ENCODE results near the gene CACNA1A. TPM values are rescaled to one million over a fixed set of nuclear protein-coding genes. Genes with fewer than 3 reads are reported as not detected.
A peak's percentile ranks its signal among the peaks of the same experiment; 100 is the strongest.

The CACNA1A gene
- total RNA-seq, 6 experiments from 2014 or later: 0.11 TPM; not detected in 5

DNA sequence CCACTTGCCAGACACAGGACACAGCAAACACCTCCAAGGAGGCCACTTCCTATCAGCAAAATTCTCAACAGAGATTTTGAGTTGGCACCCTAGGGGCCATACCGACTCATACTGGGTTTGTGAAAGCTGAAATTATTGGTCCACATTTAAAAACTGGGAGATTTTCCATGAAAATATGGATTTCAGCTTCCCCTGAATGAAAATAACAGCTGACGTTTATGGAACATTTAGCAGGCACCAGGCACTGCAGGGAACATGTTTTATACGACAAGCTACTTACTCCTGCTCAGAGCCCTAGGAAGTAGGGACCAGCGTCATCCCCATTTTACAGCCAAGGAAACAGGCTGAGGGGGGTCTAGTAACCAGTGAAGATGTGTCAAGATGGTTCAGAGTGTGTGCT is 186.8 kb downstream of the CACNA1A start:
- WGBS (ENCODE audit: insufficient coverage, low coverage, low lambda C conversion rate, missing lambda C conversion rate): 47% methylated on average over 4 of the region's 4 CpGs
- Histone ChIP-seq H3K27ac (no peak overlapping the region), H3K27me3 (no peaks in the 10 kb centered on the region), H3K4me3 (no peak overlapping the region), H3K36me3 (no peaks in the 10 kb centered on the region), H3K4me1 (no peaks in the 10 kb centered on the region), H3K9me3 (no peaks in the 10 kb centered on the region)
- DNase-seq: no peak
- no peak for ATAC-seq
- intact Hi-C loops (cut with DNase I): no loop called here
- no peak for TF ChIP-seq POLR2A (IDR thresholded peaks at IDR 0.05)
- TF ChIP-seq, protein P1, sequence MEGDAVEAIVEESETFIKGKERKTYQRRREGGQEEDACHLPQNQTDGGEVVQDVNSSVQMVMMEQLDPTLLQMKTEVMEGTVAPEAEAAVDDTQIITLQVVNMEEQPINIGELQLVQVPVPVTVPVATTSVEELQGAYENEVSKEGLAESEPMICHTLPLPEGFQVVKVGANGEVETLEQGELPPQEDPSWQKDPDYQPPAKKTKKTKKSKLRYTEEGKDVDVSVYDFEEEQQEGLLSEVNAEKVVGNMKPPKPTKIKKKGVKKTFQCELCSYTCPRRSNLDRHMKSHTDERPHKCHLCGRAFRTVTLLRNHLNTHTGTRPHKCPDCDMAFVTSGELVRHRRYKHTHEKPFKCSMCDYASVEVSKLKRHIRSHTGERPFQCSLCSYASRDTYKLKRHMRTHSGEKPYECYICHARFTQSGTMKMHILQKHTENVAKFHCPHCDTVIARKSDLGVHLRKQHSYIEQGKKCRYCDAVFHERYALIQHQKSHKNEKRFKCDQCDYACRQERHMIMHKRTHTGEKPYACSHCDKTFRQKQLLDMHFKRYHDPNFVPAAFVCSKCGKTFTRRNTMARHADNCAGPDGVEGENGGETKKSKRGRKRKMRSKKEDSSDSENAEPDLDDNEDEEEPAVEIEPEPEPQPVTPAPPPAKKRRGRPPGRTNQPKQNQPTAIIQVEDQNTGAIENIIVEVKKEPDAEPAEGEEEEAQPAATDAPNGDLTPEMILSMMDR (IDR thresholded peaks at IDR 0.05): no peak

DNA sequence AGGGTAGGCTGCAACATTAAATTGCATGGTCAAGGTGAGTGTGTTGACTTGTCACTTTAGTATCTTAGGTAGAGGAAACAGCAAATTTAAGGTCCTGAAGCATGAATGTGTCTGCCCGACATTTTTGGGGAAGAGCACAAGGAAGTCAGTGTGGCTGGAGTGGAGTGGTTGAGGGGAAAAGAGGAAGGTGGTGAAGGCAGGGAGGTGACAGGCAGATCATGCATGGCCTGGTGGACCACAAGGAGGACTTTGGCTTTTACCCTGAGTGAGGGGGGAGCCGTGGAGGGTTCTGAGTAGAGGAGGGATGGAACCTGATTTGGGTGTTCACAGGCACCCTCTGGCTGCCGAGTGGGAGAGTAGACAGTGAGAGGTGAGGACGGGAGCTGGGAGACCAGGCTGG is 188.1 kb downstream of the CACNA1A start:
- 43% methylated on average over 4 of the region's 4 CpGs for WGBS (ENCODE audit: insufficient coverage, low coverage, low lambda C conversion rate, missing lambda C conversion rate)
- intact Hi-C loops (cut with DNase I): no loop called here
- Histone ChIP-seq H3K27me3 (no peaks in the 10 kb centered on the region), H3K27ac (no peak overlapping the region), H3K9me3 (no peaks in the 10 kb centered on the region), H3K4me1 (no peaks in the 10 kb centered on the region), H3K36me3 (no peaks in the 10 kb centered on the region), H3K4me3 (no peak overlapping the region)
- ATAC-seq (no peak), DNase-seq (no peak)
- TF ChIP-seq, protein P1 (IDR thresholded peaks at IDR 0.05): no peak
- no peak for TF ChIP-seq POLR2A (IDR thresholded peaks at IDR 0.05)

DNA sequence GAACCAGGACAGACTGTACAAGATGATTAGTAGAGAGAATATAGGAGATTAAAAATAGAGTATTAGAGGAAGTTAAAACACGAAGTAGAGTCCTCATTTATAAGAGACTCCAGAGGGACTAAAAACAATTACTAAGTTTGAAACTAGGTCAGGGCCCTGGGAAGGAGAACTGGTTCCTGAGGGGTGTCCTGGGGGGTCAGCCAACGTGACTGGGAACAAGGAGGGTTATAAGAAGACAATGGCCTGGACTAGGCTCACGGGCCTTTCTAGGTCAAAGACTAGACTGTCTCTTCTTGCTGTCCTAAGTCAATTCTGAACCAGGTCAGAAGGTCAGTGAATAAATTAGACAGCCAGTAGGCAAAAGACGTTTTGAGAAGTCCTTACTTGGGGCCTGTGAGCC is 190.8 kb downstream of the CACNA1A start:
- WGBS (ENCODE audit: insufficient coverage, low coverage, low lambda C conversion rate, missing lambda C conversion rate): 14% methylated on average over 4 of the region's 4 CpGs
- Histone ChIP-seq H3K36me3 (no peaks in the 10 kb centered on the region), H3K27me3 (no peaks in the 10 kb centered on the region), H3K4me1 (no peaks in the 10 kb centered on the region), H3K27ac (no peak overlapping the region), H3K4me3 (no peak overlapping the region), H3K9me3 (no peaks in the 10 kb centered on the region)
- no peak for TF ChIP-seq POLR2A (IDR thresholded peaks at IDR 0.05)
- TF ChIP-seq, protein P1 (IDR thresholded peaks at IDR 0.05): no peak
- intact Hi-C loops (cut with DNase I): no loop called here
- ATAC-seq (peak; percentile 50 to 85 (median 56)), DNase-seq (peak in 1 of 3 donors; percentile 25)

DNA sequence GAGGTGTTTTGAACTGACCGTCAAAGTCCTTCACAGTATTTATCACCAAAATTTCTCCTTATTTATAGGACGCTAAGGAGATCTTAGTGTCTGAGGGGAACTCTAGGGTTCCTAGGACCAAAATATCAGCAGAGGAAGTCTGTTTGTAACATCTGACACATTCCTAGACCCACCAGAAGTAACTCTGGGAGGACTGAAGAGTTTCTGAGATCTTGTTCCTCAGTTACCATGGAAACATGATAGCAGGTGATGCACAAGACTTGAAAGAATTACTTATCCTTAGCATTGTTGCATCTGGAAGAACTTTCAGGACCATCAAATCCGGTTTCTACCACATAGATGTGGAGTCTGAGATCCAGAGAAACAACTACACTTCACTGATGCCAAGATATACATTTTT is 191.5 kb downstream of the CACNA1A start:
- TF ChIP-seq POLR2A (IDR thresholded peaks at IDR 0.05): no peak
- TF ChIP-seq, protein P1 (IDR thresholded peaks at IDR 0.05): no peak
- H3K36me3 ChIP-seq: no peaks in the 10 kb centered on the region
- WGBS (ENCODE audit: insufficient coverage, low coverage, low lambda C conversion rate, missing lambda C conversion rate): 47% methylated on average over 3 of the region's 3 CpGs
- H3K4me1 ChIP-seq: no peaks in the 10 kb centered on the region
- no peak for ATAC-seq
- H3K27me3 ChIP-seq: no peaks in the 10 kb centered on the region
- intact Hi-C loops (cut with DNase I): no loop called here
- no peak overlapping the region for H3K4me3 ChIP-seq
- H3K27ac ChIP-seq: no peak overlapping the region
- no peak for DNase-seq
- no peaks in the 10 kb centered on the region for H3K9me3 ChIP-seq

- intact Hi-C loops (cut with DNase I): no loop called here
- no peaks in the 10 kb centered on the region for H3K4me1 ChIP-seq
- no peaks in the 10 kb centered on the region for H3K9me3 ChIP-seq
- H3K27ac ChIP-seq: no peak overlapping the region
- no peak for TF ChIP-seq POLR2A (IDR thresholded peaks at IDR 0.05)
- H3K36me3 ChIP-seq: no peaks in the 10 kb centered on the region
- DNase-seq: no peak
- WGBS (ENCODE audit: insufficient coverage, low coverage, low lambda C conversion rate, missing lambda C conversion rate): 67% methylated on average over 2 of the region's 2 CpGs
- ATAC-seq: no peak
- H3K27me3 ChIP-seq: no peaks in the 10 kb centered on the region
- no peak overlapping the region for H3K4me3 ChIP-seq
Measured at GRCh38 chr19:13313875-13314274, 192.4 kb downstream of the CACNA1A start.
